Measurements from ENCODE around the gene ADCY4. TPM values are rescaled to one million over a fixed set of nuclear protein-coding genes. Genes with fewer than 3 reads are reported as not detected.

The ADCY4 gene
- total and polyA plus RNA-seq, 2 donors (not counting 3 experiments of a cell fraction or from before 2014, with no cell fraction given) = 81.6 to 84.0 TPM

DNA sequence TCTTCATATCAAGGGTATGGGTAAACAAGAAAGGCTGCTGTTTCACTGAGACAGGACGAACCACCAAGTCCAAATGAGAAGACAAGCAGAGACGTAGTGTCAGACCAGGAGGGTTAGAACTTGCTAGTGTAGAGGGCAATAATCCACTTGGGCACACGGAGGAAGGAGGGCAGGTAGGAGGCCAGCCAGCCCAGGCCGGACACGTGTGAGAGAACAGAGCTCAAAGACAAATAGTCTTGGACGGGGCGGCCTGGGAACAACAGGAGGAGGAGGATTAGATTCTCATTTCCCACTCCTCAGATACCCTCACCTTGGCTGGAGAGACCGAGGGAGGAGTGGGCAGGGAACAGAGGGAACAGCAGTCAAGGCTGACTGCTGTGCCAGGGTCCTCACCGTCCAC lies 44.1 kb downstream of the ADCY4 start:
- intact Hi-C loops (cut with micrococcal nuclease) = no loop called here
- no peak overlapping the region for H3K4me3 ChIP-seq (replicated peaks in 1 of 3; ENCODE audit: insufficient read depth in 1 of 3, low read depth in 1 of 3, low read length in 3 of 3)
- CTCF ChIA-PET = interaction anchor here (0.8 to 3.5 kb wide), 4 partner anchors 17 to 120 kb away, joined by 3 to 16 read pairs (median 4); partner anchors contain the start of genes CIDEB and MDP1

More for the DNA sequence above, 44.1 kb downstream of the ADCY4 start:
- Histone ChIP-seq H3K27ac (ENCODE audit: insufficient read depth, low read depth, low read length) (no peak overlapping the region), H3K9ac (replicated peaks; ENCODE audit: extremely low read depth, insufficient read depth, low read length) (no peak overlapping the region), H3K4me1 (ENCODE audit: control insufficient read depth, extremely low read depth, insufficient read depth, low read length) (no peaks in the 10 kb centered on the region), H2AFZ (ENCODE audit: low read depth, low read length) (no peak overlapping the region), H3K27me3 (ENCODE audit: control insufficient read depth in 2 of 2, insufficient read depth in 2 of 2, low read length in 2 of 2) (no peaks in the 10 kb centered on the region), H3K9me1 (replicated peaks; ENCODE audit: control insufficient read depth, extremely low read depth, insufficient read depth, low read length) (no peaks in the 10 kb centered on the region), H4K20me1 (replicated peaks; ENCODE audit: control insufficient read depth, extremely low read depth, insufficient read depth, low read length) (no peaks in the 10 kb centered on the region), H3K4me2 (ENCODE audit: insufficient read depth, low read length) (no peak overlapping the region), H3K36me3 (ENCODE audit: control insufficient read depth in 2 of 2, extremely low read depth in 1 of 2, insufficient read depth in 2 of 2, low read length in 2 of 2) (peaks cover 1 to 17% of the 10 kb centered on the region in 2 experiments), H3K9me3 (replicated peaks; ENCODE audit: control insufficient read depth, insufficient read depth, low read length) (no peaks in the 10 kb centered on the region), H3K79me2 (ENCODE audit: control insufficient read depth, insufficient read depth, low read length) (no peaks in the 10 kb centered on the region)
- BruUV-seq (replicated peaks) = no TSS peak
- FAIRE-seq (no peak), DNase-seq (ENCODE audit: low read depth, low spot score) (no peak)
- POLR2A ChIA-PET = no interaction called here
- dilution Hi-C loops (cut with MboI; ENCODE audit: extremely low pct_ligation_motif_present, low sequenced_read_pairs) = no loop called here
- TF ChIP-seq EZH2 (IDR thresholded peaks at IDR 0.05; ENCODE audit: borderline replicate concordance, low read depth, low read length, severe bottlenecking) = no peak
- TF ChIP-seq, protein P1, sequence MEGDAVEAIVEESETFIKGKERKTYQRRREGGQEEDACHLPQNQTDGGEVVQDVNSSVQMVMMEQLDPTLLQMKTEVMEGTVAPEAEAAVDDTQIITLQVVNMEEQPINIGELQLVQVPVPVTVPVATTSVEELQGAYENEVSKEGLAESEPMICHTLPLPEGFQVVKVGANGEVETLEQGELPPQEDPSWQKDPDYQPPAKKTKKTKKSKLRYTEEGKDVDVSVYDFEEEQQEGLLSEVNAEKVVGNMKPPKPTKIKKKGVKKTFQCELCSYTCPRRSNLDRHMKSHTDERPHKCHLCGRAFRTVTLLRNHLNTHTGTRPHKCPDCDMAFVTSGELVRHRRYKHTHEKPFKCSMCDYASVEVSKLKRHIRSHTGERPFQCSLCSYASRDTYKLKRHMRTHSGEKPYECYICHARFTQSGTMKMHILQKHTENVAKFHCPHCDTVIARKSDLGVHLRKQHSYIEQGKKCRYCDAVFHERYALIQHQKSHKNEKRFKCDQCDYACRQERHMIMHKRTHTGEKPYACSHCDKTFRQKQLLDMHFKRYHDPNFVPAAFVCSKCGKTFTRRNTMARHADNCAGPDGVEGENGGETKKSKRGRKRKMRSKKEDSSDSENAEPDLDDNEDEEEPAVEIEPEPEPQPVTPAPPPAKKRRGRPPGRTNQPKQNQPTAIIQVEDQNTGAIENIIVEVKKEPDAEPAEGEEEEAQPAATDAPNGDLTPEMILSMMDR (IDR thresholded peaks at IDR 0.05; ENCODE audit: extremely low read depth in 1 of 2, insufficient read depth in 1 of 2, low read depth in 1 of 2, low read length in 2 of 2) = no peak
- no peak for TF ChIP-seq POLR2AphosphoS5 (IDR thresholded peaks at IDR 0.05; ENCODE audit: insufficient read depth, low read depth, low read length)
- no peak for TF ChIP-seq MYC (IDR thresholded peaks at IDR 0.05; ENCODE audit: low read depth, low read length)
- TF ChIP-seq JUN (IDR thresholded peaks at IDR 0.05; ENCODE audit: borderline replicate concordance, insufficient read depth, insufficient read length, low read depth) = no peak
- no peak for TF ChIP-seq POLR2A (IDR thresholded peaks at IDR 0.05; ENCODE audit: low read depth, low read length)
- TF ChIP-seq FOS (IDR thresholded peaks at IDR 0.05; ENCODE audit: borderline replicate concordance, insufficient read depth, low read length) = no peak
- TF ChIP-seq, protein P2, sequence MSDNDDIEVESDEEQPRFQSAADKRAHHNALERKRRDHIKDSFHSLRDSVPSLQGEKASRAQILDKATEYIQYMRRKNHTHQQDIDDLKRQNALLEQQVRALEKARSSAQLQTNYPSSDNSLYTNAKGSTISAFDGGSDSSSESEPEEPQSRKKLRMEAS (IDR thresholded peaks at IDR 0.05; ENCODE audit: insufficient read depth, insufficient read length) = no peak
- no peak for TF ChIP-seq GATA2 (IDR thresholded peaks at IDR 0.05; ENCODE audit: insufficient read depth, insufficient read length, low read depth, low read length)
